ENCODE data around the gene HOXC4.
A peak's percentile ranks its signal among the peaks of the same experiment; 100 is the strongest.

HOXC4 gene

GRCh38 chr12:54036620-54037359, 16.8 kb upstream of the HOXC4 start (continued):
- TF ChIP-seq INSM2 (tag by site-specific recombination; IDR thresholded peaks at IDR 0.05) (no peak), ZIC2 (tag by site-specific recombination; IDR thresholded peaks at IDR 0.05) (peak; percentile 94), ZNF629 (tag by site-specific recombination; IDR thresholded peaks at IDR 0.05) (peak; percentile 54; the same call in 1 of the 2 replicates), ZBTB48 (tag by site-specific recombination; IDR thresholded peaks at IDR 0.05) (peak; percentile 94), ZSCAN4 (tag by site-specific recombination; IDR thresholded peaks at IDR 0.05) (no peak), ZNF747 (tag by site-specific recombination; IDR thresholded peaks at IDR 0.05) (no peak), ZNF837 (tag by site-specific recombination; IDR thresholded peaks at IDR 0.05) (no peak), ZNF664 (tag by site-specific recombination; IDR thresholded peaks at IDR 0.05) (no peak), ZNF169 (tag by site-specific recombination; IDR thresholded peaks at IDR 0.05) (no peak)

DNA sequence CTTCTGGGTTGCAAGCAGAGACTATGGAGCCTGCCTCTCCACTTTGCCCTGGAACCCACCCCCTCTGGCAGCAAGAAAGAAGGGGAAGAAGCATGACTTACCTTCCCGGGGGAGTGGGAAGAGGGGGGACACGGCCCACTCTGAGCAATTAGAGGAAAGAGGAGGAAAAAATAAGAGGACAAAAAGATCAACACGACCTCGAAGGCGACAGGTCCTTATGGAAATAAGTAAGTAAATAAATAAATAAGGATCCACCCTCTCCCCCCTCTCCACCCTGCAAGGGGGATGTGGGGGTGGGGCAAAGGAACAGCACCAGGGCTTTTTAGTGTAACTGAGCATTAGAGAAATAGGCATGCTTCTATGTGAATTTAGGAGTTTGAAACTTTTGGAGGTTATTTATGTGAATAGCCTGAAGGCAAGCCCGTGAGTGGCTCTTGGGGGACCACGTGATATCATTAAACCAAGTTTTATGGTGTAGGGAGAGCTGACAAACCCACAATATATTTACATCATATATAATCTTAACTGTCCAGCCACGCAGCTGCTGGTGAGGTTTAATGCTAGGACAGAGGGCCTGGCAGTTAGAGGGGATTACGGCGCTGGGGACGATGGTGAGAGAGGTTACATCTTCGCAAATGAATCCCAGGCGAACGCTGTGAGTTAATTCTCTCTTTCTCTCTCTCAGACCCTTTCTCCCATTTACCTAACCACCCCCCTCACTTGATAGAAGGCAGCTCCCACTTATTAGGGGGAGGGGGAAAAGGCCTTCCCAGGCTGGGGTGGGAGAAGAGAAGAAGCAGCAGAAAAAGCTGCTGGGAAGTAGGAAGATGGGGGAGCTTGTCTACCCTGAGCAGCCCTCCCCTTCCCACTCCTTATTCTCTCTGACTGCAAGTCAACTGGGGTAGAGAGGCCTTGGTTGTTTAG, 16.0 kb upstream of the HOXC4 start:
- peak overlapping the region; percentile 100 for H3K27ac ChIP-seq (ENCODE audit: extremely low read depth, low read depth, low read length)
- peaks cover 3 to 7% of the 10 kb centered on the region in 2 experiments; a peak in 2 of 3 replicates for H3K36me3 ChIP-seq (ENCODE audit: control insufficient read depth in 2 of 2, insufficient read depth in 1 of 2, low read length in 2 of 2)
- ChIA-PET CTCF (interaction anchor here (0.6 to 3.5 kb wide), 15 partner anchors 9 to 300 kb away, joined by 3 to 17 read pairs (median 3); no protein-coding TSS in a partner anchor), POLR2A (interaction anchor here (0.5 to 2.3 kb wide), 4 partner anchors 16 to 164 kb away, joined by 3 to 18 read pairs (median 6); partner anchors contain the start of genes HOXC10 and HOXC4)
- H3K4me3 ChIP-seq (ENCODE audit: low read depth, low read length), result no peak overlapping the region
- no peaks in the 10 kb centered on the region for H3K9me3 ChIP-seq (ENCODE audit: control insufficient read depth, insufficient read depth, low read depth, low read length)
- peaks cover 62% of the 10 kb centered on the region for H3K4me1 ChIP-seq (ENCODE audit: control insufficient read depth, insufficient read depth, low read length)
- TF ChIP-seq ZFP69B (tag by site-specific recombination; IDR thresholded peaks at IDR 0.05) (no peak), MZF1 (tag by site-specific recombination; IDR thresholded peaks at IDR 0.05; ENCODE audit: borderline replicate concordance) (peak; percentile 94), ZNF843 (tag by site-specific recombination; IDR thresholded peaks at IDR 0.05) (peak; percentile 97), ZNF221 (tag by site-specific recombination; IDR thresholded peaks at IDR 0.05; ENCODE audit: borderline replicate concordance) (no peak), PRDM10 (tag by site-specific recombination; IDR thresholded peaks at IDR 0.05) (peak; percentile 40), GLIS1 (tag by site-specific recombination; IDR thresholded peaks at IDR 0.05) (peak; percentile 90), IKZF3 (tag by site-specific recombination; IDR thresholded peaks at IDR 0.05) (peak; percentile 66), ZNF664 (tag by site-specific recombination; IDR thresholded peaks at IDR 0.05) (peak; percentile 67; the same call in 1 of the 2 replicates), ZNF549 (tag by site-specific recombination; IDR thresholded peaks at IDR 0.05) (no peak)
- TF ChIP-seq, protein P1, sequence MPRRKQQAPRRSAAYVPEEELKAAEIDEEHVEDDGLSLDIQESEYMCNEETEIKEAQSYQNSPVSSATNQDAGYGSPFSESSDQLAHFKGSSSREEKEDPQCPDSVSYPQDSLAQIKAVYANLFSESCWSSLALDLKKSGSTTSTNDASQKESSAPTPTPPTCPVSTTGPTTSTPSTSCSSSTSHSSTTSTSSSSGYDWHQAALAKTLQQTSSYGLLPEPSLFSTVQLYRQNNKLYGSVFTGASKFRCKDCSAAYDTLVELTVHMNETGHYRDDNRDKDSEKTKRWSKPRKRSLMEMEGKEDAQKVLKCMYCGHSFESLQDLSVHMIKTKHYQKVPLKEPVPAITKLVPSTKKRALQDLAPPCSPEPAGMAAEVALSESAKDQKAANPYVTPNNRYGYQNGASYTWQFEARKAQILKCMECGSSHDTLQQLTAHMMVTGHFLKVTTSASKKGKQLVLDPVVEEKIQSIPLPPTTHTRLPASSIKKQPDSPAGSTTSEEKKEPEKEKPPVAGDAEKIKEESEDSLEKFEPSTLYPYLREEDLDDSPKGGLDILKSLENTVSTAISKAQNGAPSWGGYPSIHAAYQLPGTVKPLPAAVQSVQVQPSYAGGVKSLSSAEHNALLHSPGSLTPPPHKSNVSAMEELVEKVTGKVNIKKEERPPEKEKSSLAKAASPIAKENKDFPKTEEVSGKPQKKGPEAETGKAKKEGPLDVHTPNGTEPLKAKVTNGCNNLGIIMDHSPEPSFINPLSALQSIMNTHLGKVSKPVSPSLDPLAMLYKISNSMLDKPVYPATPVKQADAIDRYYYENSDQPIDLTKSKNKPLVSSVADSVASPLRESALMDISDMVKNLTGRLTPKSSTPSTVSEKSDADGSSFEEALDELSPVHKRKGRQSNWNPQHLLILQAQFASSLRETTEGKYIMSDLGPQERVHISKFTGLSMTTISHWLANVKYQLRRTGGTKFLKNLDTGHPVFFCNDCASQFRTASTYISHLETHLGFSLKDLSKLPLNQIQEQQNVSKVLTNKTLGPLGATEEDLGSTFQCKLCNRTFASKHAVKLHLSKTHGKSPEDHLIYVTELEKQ (tag by site-specific recombination; IDR thresholded peaks at IDR 0.05; ENCODE audit: borderline replicate concordance), result peak; percentile 83
- TF ChIP-seq, protein P2, sequence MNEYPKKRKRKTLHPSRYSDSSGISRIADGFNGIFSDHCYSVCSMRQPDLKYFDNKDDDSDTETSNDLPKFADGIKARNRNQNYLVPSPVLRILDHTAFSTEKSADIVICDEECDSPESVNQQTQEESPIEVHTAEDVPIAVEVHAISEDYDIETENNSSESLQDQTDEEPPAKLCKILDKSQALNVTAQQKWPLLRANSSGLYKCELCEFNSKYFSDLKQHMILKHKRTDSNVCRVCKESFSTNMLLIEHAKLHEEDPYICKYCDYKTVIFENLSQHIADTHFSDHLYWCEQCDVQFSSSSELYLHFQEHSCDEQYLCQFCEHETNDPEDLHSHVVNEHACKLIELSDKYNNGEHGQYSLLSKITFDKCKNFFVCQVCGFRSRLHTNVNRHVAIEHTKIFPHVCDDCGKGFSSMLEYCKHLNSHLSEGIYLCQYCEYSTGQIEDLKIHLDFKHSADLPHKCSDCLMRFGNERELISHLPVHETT (tag by site-specific recombination; IDR thresholded peaks at IDR 0.05), result peak; percentile 19; the same call in 1 of the 2 replicates
- TF ChIP-seq, protein P3, sequence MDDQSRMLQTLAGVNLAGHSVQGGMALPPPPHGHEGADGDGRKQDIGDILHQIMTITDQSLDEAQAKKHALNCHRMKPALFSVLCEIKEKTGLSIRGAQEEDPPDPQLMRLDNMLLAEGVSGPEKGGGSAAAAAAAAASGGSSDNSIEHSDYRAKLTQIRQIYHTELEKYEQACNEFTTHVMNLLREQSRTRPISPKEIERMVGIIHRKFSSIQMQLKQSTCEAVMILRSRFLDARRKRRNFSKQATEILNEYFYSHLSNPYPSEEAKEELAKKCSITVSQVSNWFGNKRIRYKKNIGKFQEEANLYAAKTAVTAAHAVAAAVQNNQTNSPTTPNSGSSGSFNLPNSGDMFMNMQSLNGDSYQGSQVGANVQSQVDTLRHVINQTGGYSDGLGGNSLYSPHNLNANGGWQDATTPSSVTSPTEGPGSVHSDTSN (CRISPR knock-in tag; IDR thresholded peaks at IDR 0.05), result no peak

Measured in HEK293 (cell line).